Ishikawa (cell line): ENCODE results near the gene OAT.

Experiments
- CREB1 ChIP-seq: IDR thresholded peaks from 2 replicates; pipeline ENCODE4 v1.6.1; 2012; ENCODE audit warnings: low read depth
- EP300 ChIP-seq: IDR thresholded peaks from 2 replicates; pipeline ENCODE4 v1.6.1; 2012; ENCODE audit warnings: borderline replicate concordance
- MAX ChIP-seq: IDR thresholded peaks from 2 replicates; pipeline ENCODE4 v1.6.1; 2012
- RAD21 ChIP-seq: IDR thresholded peaks from 2 replicates; pipeline ENCODE4 v1.6.1; 2012; ENCODE audit warnings: low read depth
- TCF12 ChIP-seq: IDR thresholded peaks from 2 replicates; pipeline ENCODE4 v1.6.1; 2012; ENCODE audit warnings: low read depth

- TF ChIP-seq EP300 (no peak), RAD21 (no peak), TCF12 (no peak), MAX (no peak), CREB1 (no peak)
These were observed 4.6 kb downstream of the OAT start for GRCh38 chr10:124414076-124414475.
